ENCODE results near the gene RING1.

- TF ChIP-seq EZH2 (IDR thresholded peaks at IDR 0.05; ENCODE audit: borderline replicate concordance) (no peak), CTCF (IDR thresholded peaks at IDR 0.05; ENCODE audit: poor library complexity) (no peak), EZH2phosphoT487 (IDR thresholded peaks at IDR 0.05; ENCODE audit: low read depth, severe bottlenecking, unreplicated experiment) (no peak)
These were observed 14.7 kb upstream of the RING1 start for GRCh38 chr6:33193619-33194018.
